Measurements from ENCODE around the gene CDK18.

GRCh38 chr1:205484985-205485967, 19.2 kb upstream of the CDK18 start:
- TF ChIP-seq EP300 (IDR thresholded peaks at IDR 0.05; ENCODE audit: borderline replicate concordance in 1 of 2, control insufficient read depth in 1 of 2, low read depth in 2 of 2, low read length in 2 of 2) (no peak), CTCF (IDR thresholded peaks at IDR 0.05 in 2 of 3, conservative IDR thresholded peaks at IDR 0.05 in 1 of 3; ENCODE audit: control insufficient read depth in 2 of 3, extremely low read depth in 1 of 3, insufficient read depth in 1 of 3, low read depth in 3 of 3, low read length in 3 of 3) (peak; percentile 94 to 97 (median 96); a peak in 5 of 6 replicates), FOXM1 (IDR thresholded peaks at IDR 0.05; ENCODE audit: low read depth, low read length) (no peak), MXI1 (IDR thresholded peaks at IDR 0.05; ENCODE audit: low read depth, low read length) (no peak), RAD21 (IDR thresholded peaks at IDR 0.05; ENCODE audit: insufficient read depth, low read depth, low read length) (peak; percentile 98), IRF3 (IDR thresholded peaks at IDR 0.05) (no peak), POLR2A (IDR thresholded peaks at IDR 0.05; ENCODE audit: low read depth, low read length) (no peak), CREB1 (IDR thresholded peaks at IDR 0.05; ENCODE audit: low read depth) (no peak), BHLHE40 (IDR thresholded peaks at IDR 0.05; ENCODE audit: borderline replicate concordance in 1 of 2, low read depth in 2 of 2, low read length in 1 of 2) (0 out of 4 replicates have a peak, but pooled peaks have one; percentile 13 to 30), ZNF384 (IDR thresholded peaks at IDR 0.05; ENCODE audit: borderline replicate concordance, low read depth, low read length) (no peak), MYC (IDR thresholded peaks at IDR 0.05; ENCODE audit: insufficient read depth, insufficient read length, insufficient replicate concordance, low read length, severe bottlenecking) (no peak), TARDBP (IDR thresholded peaks at IDR 0.05; ENCODE audit: borderline replicate concordance) (no peak), POLR2AphosphoS5 (IDR thresholded peaks at IDR 0.05; ENCODE audit: low read length) (no peak)
- TF ChIP-seq, protein P1, sequence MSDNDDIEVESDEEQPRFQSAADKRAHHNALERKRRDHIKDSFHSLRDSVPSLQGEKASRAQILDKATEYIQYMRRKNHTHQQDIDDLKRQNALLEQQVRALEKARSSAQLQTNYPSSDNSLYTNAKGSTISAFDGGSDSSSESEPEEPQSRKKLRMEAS (IDR thresholded peaks at IDR 0.05; ENCODE audit: low read depth, low read length) = no peak

All from GM12878 (cell line).